Stimulated activated CD4-positive, alpha-beta T cell treated with anti-CD3 and anti-CD28 coated beads, Interleukin-2, amount 100 ng/mL, for 24 hours (primary cell): ENCODE measurements around the gene B9D1.
"Not testable (repeated sequence)": the region's sequence is repeated elsewhere in the genome, so short reads cannot be mapped to it uniquely, and the experiment has no call there.

Source experiments
- DNase-seq, 2 donors: peaks; one replicate each; pipeline ENCODE4 v3.0.0-alpha.2; 2020

B9D1 gene

GRCh38 chr17:19357351-19357750 is 5.2 kb downstream of the B9D1 start:
- no peak for DNase-seq

GRCh38 chr17:19354748-19355147 is 7.8 kb downstream of the B9D1 start:
- DNase-seq, result no peak

GRCh38 chr17:19353401-19353800 is 9.1 kb downstream of the B9D1 start:
- not testable (repeated sequence) for DNase-seq

GRCh38 chr17:19348806-19349205 is 13.7 kb downstream of the B9D1 start:
- DNase-seq, result no peak

- DNase-seq, result no peak
Measured at GRCh38 chr17:19348081-19348650, 14.4 kb downstream of the B9D1 start.

GRCh38 chr17:19347323-19348080 is 15.0 kb downstream of the B9D1 start:
- no peak for DNase-seq

- DNase-seq, result no peak
Measured at GRCh38 chr17:19346351-19347255, 15.9 kb downstream of the B9D1 start.

- no peak for DNase-seq
Measured at GRCh38 chr17:19345486-19346350, 16.8 kb downstream of the B9D1 start.

- DNase-seq, result no peak
Measured at GRCh38 chr17:19345067-19345460, 17.5 kb downstream of the B9D1 start.

GRCh38 chr17:19344311-19345066 is 18.0 kb downstream of the B9D1 start:
- DNase-seq, result no peak

- DNase-seq, result no peak
Measured at GRCh38 chr17:19343671-19344151, 18.8 kb downstream of the B9D1 start.

- DNase-seq, result no peak
Measured at GRCh38 chr17:19343256-19343630, 19.3 kb downstream of the B9D1 start.

- no peak for DNase-seq
Measured at GRCh38 chr17:19342611-19343255, 19.8 kb downstream of the B9D1 start.

- DNase-seq, result no peak
Measured at GRCh38 chr17:19341641-19342610, 20.6 kb downstream of the B9D1 start.

GRCh38 chr17:19341211-19341631 is 21.3 kb downstream of the B9D1 start:
- DNase-seq, result no peak

GRCh38 chr17:19339341-19339815 is 23.1 kb downstream of the B9D1 start:
- DNase-seq, result no peak

GRCh38 chr17:19338031-19338990 is 24.2 kb downstream of the B9D1 start:
- DNase-seq, result peak; percentile 62 to 72

GRCh38 chr17:19337712-19338023 is 24.9 kb downstream of the B9D1 start:
- no peak for DNase-seq
